BJ (cell line): ENCODE results near the gene LYPD6. TPM values are rescaled to one million over a fixed set of nuclear protein-coding genes. Genes with fewer than 3 reads are reported as not detected.

Experiments used
- CTCF ChIA-PET: fragments of 350-600 bp; formaldehyde crosslinking; extraction: SDS; loops from one replicate; lab custom pipeline; 2021; ENCODE audit warnings: antibody characterized with exemption, inconsistent platforms; lab: Yijun Ruan, JAX
- POLR2A ChIA-PET: fragments of 300-600 bp; sonication (Branson Sonifier 250); formaldehyde crosslinking; extraction: SDS; loops from one replicate; lab custom pipeline; 2021; ENCODE audit warnings: antibody characterized with exemption; lab: Charles Lee
- DNase-seq: peaks from one replicate; pipeline ENCODE4 v3.0.0-alpha.2; 2011; ENCODE audit warnings: low read depth
- H3K27me3 ChIP-seq: 2 replicates; pipeline ENCODE4 v1.6.0; 2011; ENCODE audit warnings: low read length; ENCODE audit not compliant: control insufficient read depth, insufficient read depth
- H3K36me3 ChIP-seq: 2 replicates; pipeline ENCODE4 v1.5.1; 2011; ENCODE audit warnings: low read length; ENCODE audit not compliant: control insufficient read depth, insufficient read depth
- H3K4me3 ChIP-seq: 2 replicates; pipeline ENCODE4 v1.5.1; 2011; ENCODE audit warnings: low read depth, mild to moderate bottlenecking, control low read depth, low read length
- CTCF ChIP-seq: IDR thresholded peaks from 2 replicates; pipeline ENCODE4 v1.5.1; 2011; ENCODE audit warnings: low read depth, mild to moderate bottlenecking, control low read depth, inconsistent platforms, low read length, moderate library complexity; ENCODE audit not compliant: insufficient read depth
- polyA plus RNA-seq: library from polyadenylated mRNA; depleted of rRNA; stranded (reverse); fragments of >200 nt; gene quantifications from 2 replicates; pipeline ENCODE4 v1.2.3, GENCODE V29; 2011

Gene LYPD6
- polyA plus RNA-seq, 1 experiment: 7.1 TPM

DNA sequence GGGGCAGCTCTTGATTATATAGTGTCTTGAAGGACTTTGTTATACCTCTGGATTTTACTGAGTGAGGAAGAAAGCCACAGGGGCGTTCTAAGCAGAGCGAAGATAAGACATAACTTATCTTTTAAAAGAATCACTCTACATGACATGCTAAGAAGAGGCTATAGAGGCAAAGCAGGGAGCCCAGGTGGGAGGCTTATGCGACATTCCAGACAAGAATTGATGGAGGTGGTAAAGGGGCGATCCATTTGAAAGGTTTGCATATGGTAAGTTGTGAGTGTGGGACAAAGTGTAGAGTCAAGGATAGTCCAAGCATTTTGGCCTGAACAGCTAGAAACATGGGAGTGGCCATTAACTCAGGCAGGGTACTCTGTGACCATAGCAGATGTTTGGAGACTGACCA is 49.8 kb downstream of the LYPD6 start:
- DNase-seq: no peak
- ChIA-PET CTCF (no interaction called here), POLR2A (no interaction called here)
- H3K4me3 ChIP-seq: no peak overlapping the region
- TF ChIP-seq CTCF: no peak
- no peaks in the 10 kb centered on the region for H3K27me3 ChIP-seq
- H3K36me3 ChIP-seq: no peaks in the 10 kb centered on the region

GRCh38 chr2:149383340-149383739 is 53.0 kb downstream of the LYPD6 start:
- Histone ChIP-seq H3K36me3 (no peaks in the 10 kb centered on the region), H3K27me3 (no peaks in the 10 kb centered on the region), H3K4me3 (no peak overlapping the region)
- ChIA-PET POLR2A (no interaction called here), CTCF (interaction anchor here (1.0 kb wide), 1 partner anchor 10 kb away, joined by 3 read pairs; no protein-coding TSS in a partner anchor)
- peak; percentile 79 for DNase-seq
- no peak for TF ChIP-seq CTCF

GRCh38 chr2:149385350-149385749 is 55.0 kb downstream of the LYPD6 start:
- DNase-seq: no peak
- ChIA-PET POLR2A (no interaction called here), CTCF (interaction anchor here (0.6 to 1.6 kb wide), 2 partner anchors 12 to 28 kb away, joined by 3 read pairs; no protein-coding TSS in a partner anchor)
- TF ChIP-seq CTCF: no peak
- no peak overlapping the region for H3K4me3 ChIP-seq
- H3K36me3 ChIP-seq: no peaks in the 10 kb centered on the region
- no peaks in the 10 kb centered on the region for H3K27me3 ChIP-seq

- Histone ChIP-seq H3K36me3 (no peaks in the 10 kb centered on the region), H3K4me3 (no peak overlapping the region), H3K27me3 (no peaks in the 10 kb centered on the region)
- no peak for DNase-seq
- ChIA-PET POLR2A (no interaction called here), CTCF (no interaction called here)
- no peak for TF ChIP-seq CTCF
These were observed 57.0 kb downstream of the LYPD6 start for GRCh38 chr2:149387411-149387810.

GRCh38 chr2:149388120-149388816 is 57.9 kb downstream of the LYPD6 start:
- POLR2A ChIA-PET: no interaction called here
- peak; percentile 39; the same call in 1 of the 2 replicates for TF ChIP-seq CTCF
- H3K27me3 ChIP-seq: no peaks in the 10 kb centered on the region
- CTCF ChIA-PET: interaction anchor here (1.0 to 1.4 kb wide), 6 partner anchors 9 to 58 kb away, joined by 3 to 5 read pairs (median 4); partner anchors contain the start of gene LYPD6
- H3K4me3 ChIP-seq: no peak overlapping the region
- H3K36me3 ChIP-seq: no peaks in the 10 kb centered on the region
- DNase-seq: no peak
